Thyroid gland (tissue), 4 donors: ENCODE measurements around the gene COL4A4. TPM values are rescaled to one million over a fixed set of nuclear protein-coding genes. Genes with fewer than 3 reads are reported as not detected.

Experiments
- DNase-seq, 2 donors: peaks; one replicate each; pipeline ENCODE4 v3.0.0-alpha.2; 2019
- H3K27ac ChIP-seq, 3 donors: fragments of 200-600 bp; sonication (generic); 1 replicate in 2 of 3; 2 replicates in 1 of 3; pipeline ENCODE4 v1.5.1; 2016 to 2019; ENCODE audit warnings: mild to moderate bottlenecking in 1 of 3, moderate library complexity in 1 of 3
- H3K27me3 ChIP-seq: fragments of 200-600 bp; sonication (generic); one replicate; pipeline ENCODE4 v1.5.1; 2019
- H3K36me3 ChIP-seq, 2 donors: fragments of 200-600 bp; sonication (generic); one replicate each; pipeline ENCODE4 v1.5.1; 2016 to 2019
- H3K4me1 ChIP-seq, 2 donors: fragments of 200-600 bp; sonication (generic); one replicate each; pipeline ENCODE4 v1.5.1; 2017 to 2019
- H3K4me3 ChIP-seq, 3 donors: fragments of 200-600 bp; sonication (generic); replicated peaks in 1 of 3; 1 replicate in 2 of 3; 2 replicates in 1 of 3; pipeline ENCODE4 v1.5.1; 2016; ENCODE audit warnings: mild to moderate bottlenecking in 1 of 3
- H3K9me3 ChIP-seq: fragments of 200-600 bp; sonication (generic); one replicate; pipeline ENCODE4 v1.5.1; 2017
- POLR2A ChIP-seq, 2 donors: fragments of 450-650 bp; IDR thresholded peaks; one replicate each; pipeline ENCODE4 v1.6.1; 2017; ENCODE audit warnings: antibody characterized with exemption in 2 of 2, mild to moderate bottlenecking in 2 of 2, moderate library complexity in 1 of 2
- WGBS, 2 donors: methylation state at CpG; one replicate each; pipeline ENCODE4 v1.1.5; 2017; 5-methylcytosine and 5-hydroxymethylcytosine counted together
- intact Hi-C: fragments of 100-400 bp; cut with DNase I; formaldehyde crosslinking; loops from one replicate; pipeline ENCODE4 v1.15.1; 2023
- total RNA-seq, 4 donors: library from RNA; depleted of rRNA; stranded (reverse); fragments of >200 nt; gene quantifications; one replicate each; pipeline ENCODE4 v1.2.3, GENCODE V29; 2016
- TF ChIP-seq, protein P1 (sequence below), 6 experiments: fragments of 200-600 bp in 3 of 6; fragments of 450-650 bp in 3 of 6; sonication (generic) in 3 of 6; IDR thresholded peaks; one replicate each; pipeline ENCODE4 v1.5.1; 2016 to 2019; ENCODE audit warnings: antibody characterized with exemption in 6 of 6, mild to moderate bottlenecking in 2 of 6, inconsistent platforms in 1 of 6, moderate library complexity in 1 of 6

COL4A4 gene
- total RNA-seq, 4 donors from 2014 or later: 16.5 to 41.7 (median 34.2) TPM

DNA sequence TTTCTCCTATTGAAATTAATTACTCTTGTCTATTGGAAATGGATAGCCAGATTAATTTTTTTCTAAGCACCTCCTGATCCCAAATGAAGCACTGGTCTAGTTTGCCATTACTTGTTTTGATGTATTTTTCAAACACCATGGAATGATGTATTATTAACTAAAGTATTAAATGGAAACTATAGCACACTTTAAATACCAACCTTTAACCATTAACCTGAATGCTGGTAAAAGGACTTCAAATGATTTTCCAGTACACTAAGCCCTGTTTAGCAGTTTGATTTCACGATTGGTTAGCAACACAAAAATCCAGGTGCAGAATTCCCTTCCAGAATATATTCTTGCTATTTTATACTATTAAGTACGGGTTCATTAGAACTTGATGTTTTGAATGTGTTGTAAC, 37.8 kb upstream of the COL4A4 start:
- Histone ChIP-seq H3K4me3 (no peak overlapping the region), H3K4me1 (no peaks in the 10 kb centered on the region), H3K9me3 (no peaks in the 10 kb centered on the region), H3K27ac (no peak overlapping the region), H3K27me3 (no peaks in the 10 kb centered on the region), H3K36me3 (no peaks in the 10 kb centered on the region)
- 92 to 96% methylated on average over 2 of the region's 2 CpGs for WGBS, 2 donors
- no peak for DNase-seq
- intact Hi-C loops: no loop called here
- TF ChIP-seq POLR2A (IDR thresholded peaks at IDR 0.05): no peak
- TF ChIP-seq, protein P1, sequence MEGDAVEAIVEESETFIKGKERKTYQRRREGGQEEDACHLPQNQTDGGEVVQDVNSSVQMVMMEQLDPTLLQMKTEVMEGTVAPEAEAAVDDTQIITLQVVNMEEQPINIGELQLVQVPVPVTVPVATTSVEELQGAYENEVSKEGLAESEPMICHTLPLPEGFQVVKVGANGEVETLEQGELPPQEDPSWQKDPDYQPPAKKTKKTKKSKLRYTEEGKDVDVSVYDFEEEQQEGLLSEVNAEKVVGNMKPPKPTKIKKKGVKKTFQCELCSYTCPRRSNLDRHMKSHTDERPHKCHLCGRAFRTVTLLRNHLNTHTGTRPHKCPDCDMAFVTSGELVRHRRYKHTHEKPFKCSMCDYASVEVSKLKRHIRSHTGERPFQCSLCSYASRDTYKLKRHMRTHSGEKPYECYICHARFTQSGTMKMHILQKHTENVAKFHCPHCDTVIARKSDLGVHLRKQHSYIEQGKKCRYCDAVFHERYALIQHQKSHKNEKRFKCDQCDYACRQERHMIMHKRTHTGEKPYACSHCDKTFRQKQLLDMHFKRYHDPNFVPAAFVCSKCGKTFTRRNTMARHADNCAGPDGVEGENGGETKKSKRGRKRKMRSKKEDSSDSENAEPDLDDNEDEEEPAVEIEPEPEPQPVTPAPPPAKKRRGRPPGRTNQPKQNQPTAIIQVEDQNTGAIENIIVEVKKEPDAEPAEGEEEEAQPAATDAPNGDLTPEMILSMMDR (IDR thresholded peaks at IDR 0.05): no peak

- H3K27ac ChIP-seq: no peak overlapping the region
- no peak overlapping the region for H3K4me3 ChIP-seq
- no peaks in the 10 kb centered on the region for H3K4me1 ChIP-seq
- DNase-seq: no peak
- no peak for TF ChIP-seq POLR2A (IDR thresholded peaks at IDR 0.05)
- TF ChIP-seq, protein P1 (IDR thresholded peaks at IDR 0.05): no peak
- no peaks in the 10 kb centered on the region for H3K9me3 ChIP-seq
- 76 to 78% methylated on average over 3 of the region's 3 CpGs for WGBS, 2 donors
- H3K27me3 ChIP-seq: no peaks in the 10 kb centered on the region
- H3K36me3 ChIP-seq: no peaks in the 10 kb centered on the region
- intact Hi-C loops: no loop called here
Measured at GRCh38 chr2:227198866-227199265, 34.9 kb upstream of the COL4A4 start.

DNA sequence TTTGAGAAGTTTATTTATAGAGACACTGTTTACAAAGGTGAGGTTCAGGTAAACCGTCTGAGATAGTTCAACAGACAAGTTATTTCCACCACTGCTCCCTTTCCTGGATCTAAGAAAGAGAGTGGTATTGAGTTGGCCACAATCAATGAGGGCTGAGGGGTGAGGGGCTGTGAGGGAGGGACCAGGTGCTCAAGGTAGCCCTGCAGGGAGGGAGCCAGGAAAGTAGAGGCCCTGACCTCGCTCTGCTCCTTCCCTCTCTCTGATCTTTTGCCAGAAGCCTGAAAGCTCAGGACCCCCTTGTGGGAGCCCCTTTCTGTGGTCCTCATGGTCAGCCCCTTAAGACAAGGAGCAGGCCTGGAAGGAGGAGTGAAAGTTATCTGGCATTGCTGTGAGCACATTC, 30.2 kb upstream of the COL4A4 start:
- 79 to 90% methylated on average over 2 of the region's 2 CpGs for WGBS, 2 donors
- DNase-seq: no peak
- peaks cover under 1 to 5% of the 10 kb centered on the region in 2 donors for H3K4me1 ChIP-seq
- H3K36me3 ChIP-seq: no peaks in the 10 kb centered on the region
- no peak overlapping the region for H3K27ac ChIP-seq
- no peak for TF ChIP-seq POLR2A (IDR thresholded peaks at IDR 0.05)
- TF ChIP-seq, protein P1 (IDR thresholded peaks at IDR 0.05): no peak
- no peaks in the 10 kb centered on the region for H3K9me3 ChIP-seq
- no peaks in the 10 kb centered on the region for H3K27me3 ChIP-seq
- no peak overlapping the region for H3K4me3 ChIP-seq
- intact Hi-C loops: no loop called here

DNA sequence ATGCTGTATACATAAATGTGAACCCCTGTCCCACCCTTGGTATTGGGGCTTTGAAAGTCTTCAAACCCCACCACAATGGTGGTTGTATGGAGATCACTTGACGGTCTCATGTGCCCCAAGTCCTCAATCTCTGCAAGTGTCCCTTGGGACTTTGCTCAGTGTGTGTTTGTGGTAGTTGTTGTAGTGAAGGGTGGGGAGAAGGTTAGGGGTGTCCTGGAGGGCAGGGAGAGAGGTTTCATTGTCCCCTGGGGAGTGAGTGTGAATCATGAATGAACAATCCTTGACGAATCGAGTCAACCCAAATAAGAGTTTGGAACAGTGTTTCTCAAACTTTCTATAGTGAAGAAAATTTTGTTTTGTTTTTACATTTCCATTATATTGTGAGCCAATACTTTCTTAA, 28.5 kb upstream of the COL4A4 start:
- no peak overlapping the region for H3K4me3 ChIP-seq
- H3K9me3 ChIP-seq: no peaks in the 10 kb centered on the region
- DNase-seq: no peak
- intact Hi-C loops: no loop called here
- H3K4me1 ChIP-seq: peaks cover 15 to 21% of the 10 kb centered on the region in 2 donors
- TF ChIP-seq, protein P1 (IDR thresholded peaks at IDR 0.05): no peak
- TF ChIP-seq POLR2A (IDR thresholded peaks at IDR 0.05): no peak
- H3K36me3 ChIP-seq: no peaks in the 10 kb centered on the region
- H3K27me3 ChIP-seq: no peaks in the 10 kb centered on the region
- 87 to 91% methylated on average over 3 of the region's 3 CpGs for WGBS, 2 donors
- no peak overlapping the region for H3K27ac ChIP-seq

DNA sequence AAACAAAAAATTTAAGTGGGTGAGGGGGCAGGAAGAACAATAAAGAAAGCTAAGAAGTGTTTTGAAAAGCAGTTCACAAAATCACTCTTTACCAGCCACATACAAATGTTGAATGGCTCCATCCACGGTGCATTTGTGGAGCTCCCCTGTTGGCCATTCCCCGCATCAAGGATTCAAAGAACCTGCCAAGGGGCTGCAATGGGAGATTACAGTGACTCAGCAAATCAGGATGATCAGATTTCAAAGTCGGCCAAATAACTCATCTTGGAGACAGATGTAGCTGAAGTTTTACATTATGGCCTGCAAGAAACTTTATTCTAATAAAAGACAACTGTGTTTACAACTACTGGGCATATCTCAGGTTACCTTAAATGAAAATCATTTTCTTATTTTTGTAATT, 27.4 kb upstream of the COL4A4 start:
- TF ChIP-seq POLR2A (IDR thresholded peaks at IDR 0.05): no peak
- TF ChIP-seq, protein P1 (IDR thresholded peaks at IDR 0.05): no peak
- Histone ChIP-seq H3K27ac (no peak overlapping the region), H3K9me3 (no peaks in the 10 kb centered on the region), H3K36me3 (no peaks in the 10 kb centered on the region), H3K4me1 (peaks cover 17 to 24% of the 10 kb centered on the region in 2 donors), H3K4me3 (no peak overlapping the region), H3K27me3 (no peaks in the 10 kb centered on the region)
- DNase-seq: no peak
- intact Hi-C loops: no loop called here
- WGBS, 2 donors: 68 to 70% methylated on average over 3 of the region's 3 CpGs
